Sigmoid colon (tissue), 4 donors: Measurements from ENCODE around the gene RWDD4.

Source experiments
- EP300 ChIP-seq, 4 donors: sonication (generic); formaldehyde crosslinking; IDR thresholded peaks; one replicate each; pipeline ENCODE4 v1.6.1; 2017; ENCODE audit warnings: antibody characterized with exemption in 4 of 4
- POLR2A ChIP-seq, 2 donors: fragments of 450-650 bp; IDR thresholded peaks; one replicate each; pipeline ENCODE4 v1.6.1; 2016; ENCODE audit warnings: antibody characterized with exemption in 2 of 2, mild to moderate bottlenecking in 2 of 2, moderate library complexity in 2 of 2
- POLR2AphosphoS5 ChIP-seq, 4 donors: sonication (generic); formaldehyde crosslinking; IDR thresholded peaks; one replicate each; pipeline ENCODE4 v1.6.1; 2017; ENCODE audit warnings: antibody characterized with exemption in 4 of 4
- TF ChIP-seq, protein P1 (sequence below), 4 experiments: fragments of 450-650 bp in 3 of 4; fragments of 200-600 bp in 1 of 4; IDR thresholded peaks; one replicate each; pipeline ENCODE4 v1.5.1; 2016 to 2019; ENCODE audit warnings: antibody characterized with exemption in 4 of 4, mild to moderate bottlenecking in 3 of 4, moderate library complexity in 2 of 4

DNA sequence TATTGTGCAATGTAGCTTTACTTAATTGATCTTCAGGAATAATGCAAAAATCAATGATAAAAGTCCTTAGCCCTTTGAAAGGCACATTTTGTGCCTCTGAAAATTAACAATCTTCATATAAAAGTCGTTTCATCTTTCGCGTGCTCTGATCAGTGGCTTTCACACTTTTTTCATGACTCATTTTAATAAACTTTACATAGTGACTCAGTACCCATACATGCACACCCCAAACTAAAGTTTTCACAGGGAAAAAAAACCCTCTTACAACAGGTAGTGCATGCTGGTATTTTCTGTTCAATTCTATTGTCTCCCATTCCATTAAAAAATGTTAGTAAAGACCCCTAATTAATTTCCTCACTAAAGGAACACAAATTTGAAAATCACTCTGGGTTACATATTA is 21.5 kb downstream of the RWDD4 start:
- TF ChIP-seq, protein P1, sequence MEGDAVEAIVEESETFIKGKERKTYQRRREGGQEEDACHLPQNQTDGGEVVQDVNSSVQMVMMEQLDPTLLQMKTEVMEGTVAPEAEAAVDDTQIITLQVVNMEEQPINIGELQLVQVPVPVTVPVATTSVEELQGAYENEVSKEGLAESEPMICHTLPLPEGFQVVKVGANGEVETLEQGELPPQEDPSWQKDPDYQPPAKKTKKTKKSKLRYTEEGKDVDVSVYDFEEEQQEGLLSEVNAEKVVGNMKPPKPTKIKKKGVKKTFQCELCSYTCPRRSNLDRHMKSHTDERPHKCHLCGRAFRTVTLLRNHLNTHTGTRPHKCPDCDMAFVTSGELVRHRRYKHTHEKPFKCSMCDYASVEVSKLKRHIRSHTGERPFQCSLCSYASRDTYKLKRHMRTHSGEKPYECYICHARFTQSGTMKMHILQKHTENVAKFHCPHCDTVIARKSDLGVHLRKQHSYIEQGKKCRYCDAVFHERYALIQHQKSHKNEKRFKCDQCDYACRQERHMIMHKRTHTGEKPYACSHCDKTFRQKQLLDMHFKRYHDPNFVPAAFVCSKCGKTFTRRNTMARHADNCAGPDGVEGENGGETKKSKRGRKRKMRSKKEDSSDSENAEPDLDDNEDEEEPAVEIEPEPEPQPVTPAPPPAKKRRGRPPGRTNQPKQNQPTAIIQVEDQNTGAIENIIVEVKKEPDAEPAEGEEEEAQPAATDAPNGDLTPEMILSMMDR (IDR thresholded peaks at IDR 0.05), result no peak
- TF ChIP-seq EP300 (IDR thresholded peaks at IDR 0.05) (no peak), POLR2A (IDR thresholded peaks at IDR 0.05) (no peak), POLR2AphosphoS5 (IDR thresholded peaks at IDR 0.05) (no peak)
